ENCODE data around the gene AP2B1. TPM values are rescaled to one million over a fixed set of nuclear protein-coding genes. Genes with fewer than 3 reads are reported as not detected.

The AP2B1 gene
- total and polyA plus RNA-seq, 9 of the 15 experiments (the other 6 are each of a cell fraction or from before 2014, with no cell fraction given) = 60.1 to 287 (median 105) TPM

DNA sequence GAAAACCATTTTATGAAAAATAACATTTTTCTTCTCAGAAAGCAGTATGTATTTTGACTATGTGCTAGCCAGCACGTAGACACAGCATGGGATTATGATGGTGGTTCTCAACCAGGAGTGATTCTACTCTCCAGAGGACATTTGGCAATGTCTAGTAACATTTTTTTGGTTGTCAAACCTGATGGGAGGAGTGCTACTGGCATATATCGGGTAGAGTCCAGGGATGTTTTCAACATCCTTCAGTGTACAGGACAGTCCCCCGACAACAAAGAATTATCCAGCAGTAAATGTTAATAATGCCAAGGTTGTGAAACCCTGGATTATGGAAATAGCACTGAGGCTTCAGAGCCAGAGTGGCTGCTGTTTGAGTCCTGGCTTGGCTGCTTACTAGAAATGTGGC, 27.7 kb downstream of the AP2B1 start:
- Histone ChIP-seq H4K20me1 (replicated peaks; ENCODE audit: control insufficient read depth, insufficient read depth, low read length) (no peaks in the 10 kb centered on the region), H3K9ac (ENCODE audit: insufficient read depth in 1 of 2, low read depth in 2 of 2, low read length in 2 of 2) (no peak overlapping the region), H3K9me3 (replicated peaks; ENCODE audit: control insufficient read depth, insufficient read depth, low read depth, low read length) (no peaks in the 10 kb centered on the region), H3K27me3 (ENCODE audit: control insufficient read depth in 2 of 2, insufficient read depth in 2 of 2, low read length in 2 of 2) (no peaks in the 10 kb centered on the region), H3K27ac (ENCODE audit: extremely low read depth, low read depth, low read length) (no peak overlapping the region), H3K79me2 (ENCODE audit: control insufficient read depth, insufficient read depth, low read length) (peaks cover 44% of the 10 kb centered on the region), H3K36me3 (ENCODE audit: control insufficient read depth, insufficient read depth, low read length) (peaks cover 87% of the 10 kb centered on the region), H3K9me1 (ENCODE audit: control insufficient read depth, insufficient read depth, low read length) (no peaks in the 10 kb centered on the region), H3K4me3 (no peak overlapping the region), H3K4me2 (ENCODE audit: insufficient read depth, low read length) (no peak overlapping the region), H3K4me1 (replicated peaks in 1 of 2; ENCODE audit: control insufficient read depth in 2 of 2, insufficient read depth in 2 of 2, low read length in 2 of 2) (no peaks in the 10 kb centered on the region), H2AFZ (ENCODE audit: low read depth, low read length) (no peak overlapping the region)
- intact Hi-C loops (cut with micrococcal nuclease) = no loop called here
- BruUV-seq (replicated peaks) = no TSS peak
- DNase-seq (ENCODE audit: extremely low read depth in 1 of 4, low spot score in 3 of 4) (no peak), ATAC-seq (no peak), FAIRE-seq (no peak)
- CTCF ChIA-PET (ENCODE audit: low intra/inter-chr PET ratio) = interaction anchor here (2.6 kb wide), 1 partner anchor 133 kb away, joined by 9 read pairs; no protein-coding TSS in a partner anchor
- in situ Hi-C loops (cut with MboI) = no loop called here
- POLR2A ChIA-PET = interaction anchor here (0.6 to 2.0 kb wide), 2 partner anchors 15 to 25 kb away, joined by 4 to 11 read pairs; no protein-coding TSS in a partner anchor
- 94% methylated on average over 3 of the region's 3 CpGs for WGBS (ENCODE audit: insufficient coverage, low coverage, missing lambda C conversion rate)
- TF ChIP-seq, protein P1, sequence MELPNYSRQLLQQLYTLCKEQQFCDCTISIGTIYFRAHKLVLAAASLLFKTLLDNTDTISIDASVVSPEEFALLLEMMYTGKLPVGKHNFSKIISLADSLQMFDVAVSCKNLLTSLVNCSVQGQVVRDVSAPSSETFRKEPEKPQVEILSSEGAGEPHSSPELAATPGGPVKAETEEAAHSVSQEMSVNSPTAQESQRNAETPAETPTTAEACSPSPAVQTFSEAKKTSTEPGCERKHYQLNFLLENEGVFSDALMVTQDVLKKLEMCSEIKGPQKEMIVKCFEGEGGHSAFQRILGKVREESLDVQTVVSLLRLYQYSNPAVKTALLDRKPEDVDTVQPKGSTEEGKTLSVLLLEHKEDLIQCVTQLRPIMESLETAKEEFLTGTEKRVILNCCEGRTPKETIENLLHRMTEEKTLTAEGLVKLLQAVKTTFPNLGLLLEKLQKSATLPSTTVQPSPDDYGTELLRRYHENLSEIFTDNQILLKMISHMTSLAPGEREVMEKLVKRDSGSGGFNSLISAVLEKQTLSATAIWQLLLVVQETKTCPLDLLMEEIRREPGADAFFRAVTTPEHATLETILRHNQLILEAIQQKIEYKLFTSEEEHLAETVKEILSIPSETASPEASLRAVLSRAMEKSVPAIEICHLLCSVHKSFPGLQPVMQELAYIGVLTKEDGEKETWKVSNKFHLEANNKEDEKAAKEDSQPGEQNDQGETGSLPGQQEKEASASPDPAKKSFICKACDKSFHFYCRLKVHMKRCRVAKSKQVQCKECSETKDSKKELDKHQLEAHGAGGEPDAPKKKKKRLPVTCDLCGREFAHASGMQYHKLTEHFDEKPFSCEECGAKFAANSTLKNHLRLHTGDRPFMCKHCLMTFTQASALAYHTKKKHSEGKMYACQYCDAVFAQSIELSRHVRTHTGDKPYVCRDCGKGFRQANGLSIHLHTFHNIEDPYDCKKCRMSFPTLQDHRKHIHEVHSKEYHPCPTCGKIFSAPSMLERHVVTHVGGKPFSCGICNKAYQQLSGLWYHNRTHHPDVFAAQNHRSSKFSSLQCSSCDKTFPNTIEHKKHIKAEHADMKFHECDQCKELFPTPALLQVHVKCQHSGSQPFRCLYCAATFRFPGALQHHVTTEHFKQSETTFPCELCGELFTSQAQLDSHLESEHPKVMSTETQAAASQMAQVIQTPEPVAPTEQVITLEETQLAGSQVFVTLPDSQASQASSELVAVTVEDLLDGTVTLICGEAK (IDR thresholded peaks at IDR 0.05) = no peak
- TF ChIP-seq, protein P1 (CRISPR knock-in tag; IDR thresholded peaks at IDR 0.05) = no peak
- TF ChIP-seq, protein P2, sequence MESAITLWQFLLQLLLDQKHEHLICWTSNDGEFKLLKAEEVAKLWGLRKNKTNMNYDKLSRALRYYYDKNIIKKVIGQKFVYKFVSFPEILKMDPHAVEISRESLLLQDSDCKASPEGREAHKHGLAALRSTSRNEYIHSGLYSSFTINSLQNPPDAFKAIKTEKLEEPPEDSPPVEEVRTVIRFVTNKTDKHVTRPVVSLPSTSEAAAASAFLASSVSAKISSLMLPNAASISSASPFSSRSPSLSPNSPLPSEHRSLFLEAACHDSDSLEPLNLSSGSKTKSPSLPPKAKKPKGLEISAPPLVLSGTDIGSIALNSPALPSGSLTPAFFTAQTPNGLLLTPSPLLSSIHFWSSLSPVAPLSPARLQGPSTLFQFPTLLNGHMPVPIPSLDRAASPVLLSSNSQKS (CRISPR knock-in tag; IDR thresholded peaks at IDR 0.05) = no peak
- TF ChIP-seq SP1 (CRISPR knock-in tag; IDR thresholded peaks at IDR 0.05) = no peak
- TF ChIP-seq TAF1 (IDR thresholded peaks at IDR 0.05; ENCODE audit: control insufficient read depth, extremely low read depth, insufficient read depth, low read length, severe bottlenecking) = no peak
- TF ChIP-seq SETDB1 (IDR thresholded peaks at IDR 0.05; ENCODE audit: low read length) = no peak
- TF ChIP-seq ZC3H11A (IDR thresholded peaks at IDR 0.05; ENCODE audit: low read depth, low read length) = no peak
- TF ChIP-seq, protein P3, sequence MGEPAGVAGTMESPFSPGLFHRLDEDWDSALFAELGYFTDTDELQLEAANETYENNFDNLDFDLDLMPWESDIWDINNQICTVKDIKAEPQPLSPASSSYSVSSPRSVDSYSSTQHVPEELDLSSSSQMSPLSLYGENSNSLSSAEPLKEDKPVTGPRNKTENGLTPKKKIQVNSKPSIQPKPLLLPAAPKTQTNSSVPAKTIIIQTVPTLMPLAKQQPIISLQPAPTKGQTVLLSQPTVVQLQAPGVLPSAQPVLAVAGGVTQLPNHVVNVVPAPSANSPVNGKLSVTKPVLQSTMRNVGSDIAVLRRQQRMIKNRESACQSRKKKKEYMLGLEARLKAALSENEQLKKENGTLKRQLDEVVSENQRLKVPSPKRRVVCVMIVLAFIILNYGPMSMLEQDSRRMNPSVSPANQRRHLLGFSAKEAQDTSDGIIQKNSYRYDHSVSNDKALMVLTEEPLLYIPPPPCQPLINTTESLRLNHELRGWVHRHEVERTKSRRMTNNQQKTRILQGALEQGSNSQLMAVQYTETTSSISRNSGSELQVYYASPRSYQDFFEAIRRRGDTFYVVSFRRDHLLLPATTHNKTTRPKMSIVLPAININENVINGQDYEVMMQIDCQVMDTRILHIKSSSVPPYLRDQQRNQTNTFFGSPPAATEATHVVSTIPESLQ (CRISPR knock-in tag; IDR thresholded peaks at IDR 0.05) = no peak

All from K562 (cell line).